Lower lobe of right lung (tissue), 2 donors: ENCODE data around the gene ITGA3. TPM values are rescaled to one million over a fixed set of nuclear protein-coding genes. Genes with fewer than 3 reads are reported as not detected.

ENCODE experiments used
- ATAC-seq, 2 donors: fragments of 200-7000 bp; cut with Tn5 transposase; one replicate each; pipeline ENCODE4 v1.9.1; 2020 to 2022; ENCODE audit warnings: mild to moderate bottlenecking in 2 of 2, moderate library complexity in 2 of 2
- DNase-seq: peaks from one replicate; pipeline ENCODE4 v3.0.0-alpha.2; 2020
- H3K27ac ChIP-seq: fragments of 200-600 bp; one replicate; pipeline ENCODE4 v1.8.0; 2022
- H3K27me3 ChIP-seq: fragments of 200-600 bp; one replicate; pipeline ENCODE4 v1.8.0; 2022; ENCODE audit warnings: low read depth
- H3K36me3 ChIP-seq: fragments of 200-600 bp; one replicate; pipeline ENCODE4 v1.8.0; 2022; ENCODE audit warnings: mild to moderate bottlenecking
- H3K4me1 ChIP-seq: fragments of 200-600 bp; one replicate; pipeline ENCODE4 v1.8.0; 2022
- H3K4me3 ChIP-seq: fragments of 200-600 bp; one replicate; pipeline ENCODE4 v1.8.0; 2022; ENCODE audit warnings: mild to moderate bottlenecking
- H3K9me3 ChIP-seq: fragments of 200-600 bp; one replicate; pipeline ENCODE4 v1.8.0; 2022
- intact Hi-C: fragments of 100-400 bp; cut with DNase I; formaldehyde crosslinking; loops from one replicate; pipeline ENCODE4 v1.11.0; 2022
- total RNA-seq: library from RNA; stranded (reverse); fragmentation: NEBNext Ultra II Directional; extraction: Animal tissue kit (Norgen Biotek cat#: 25700); gene quantifications from one replicate; pipeline ENCODE4 v1.2.1, GENCODE V29; 2021
- TF ChIP-seq, protein P1 (sequence below): fragments of 200-600 bp; IDR thresholded peaks from one replicate; pipeline ENCODE4 v1.8.0; 2022; ENCODE audit warnings: antibody characterized with exemption, mild to moderate bottlenecking
- donor health status: DM: no; HTN: yes; CAD: no; lungs with severe emphysema.

ITGA3 gene
- total RNA-seq, 1 donor from 2014 or later, result 162 TPM

DNA sequence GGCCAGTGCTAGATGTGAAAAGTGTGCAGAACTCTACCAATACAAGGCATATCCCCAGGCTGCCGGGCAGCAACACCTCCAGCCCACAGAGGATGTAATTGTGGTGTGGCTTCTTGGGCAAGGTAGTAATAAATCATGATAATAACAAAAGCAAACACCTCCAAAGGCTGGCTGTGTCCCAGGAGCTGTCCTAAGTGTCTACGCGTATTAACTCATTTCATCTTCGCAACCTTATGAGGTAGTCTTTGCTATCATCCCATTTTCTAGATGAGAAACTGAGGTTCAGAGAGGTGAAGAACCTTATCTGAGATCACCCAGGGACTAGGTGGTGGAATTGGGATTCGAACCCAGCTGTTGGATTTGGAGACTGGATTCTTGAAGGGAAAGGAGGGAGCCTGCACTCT, 44.6 kb downstream of the ITGA3 start:
- intact Hi-C loops, result no loop called here
- H3K9me3 ChIP-seq, result no peaks in the 10 kb centered on the region
- DNase-seq (peak; percentile 9), ATAC-seq (no peak)
- H3K4me3 ChIP-seq, result no peak overlapping the region
- no peak overlapping the region for H3K27ac ChIP-seq
- TF ChIP-seq, protein P1, sequence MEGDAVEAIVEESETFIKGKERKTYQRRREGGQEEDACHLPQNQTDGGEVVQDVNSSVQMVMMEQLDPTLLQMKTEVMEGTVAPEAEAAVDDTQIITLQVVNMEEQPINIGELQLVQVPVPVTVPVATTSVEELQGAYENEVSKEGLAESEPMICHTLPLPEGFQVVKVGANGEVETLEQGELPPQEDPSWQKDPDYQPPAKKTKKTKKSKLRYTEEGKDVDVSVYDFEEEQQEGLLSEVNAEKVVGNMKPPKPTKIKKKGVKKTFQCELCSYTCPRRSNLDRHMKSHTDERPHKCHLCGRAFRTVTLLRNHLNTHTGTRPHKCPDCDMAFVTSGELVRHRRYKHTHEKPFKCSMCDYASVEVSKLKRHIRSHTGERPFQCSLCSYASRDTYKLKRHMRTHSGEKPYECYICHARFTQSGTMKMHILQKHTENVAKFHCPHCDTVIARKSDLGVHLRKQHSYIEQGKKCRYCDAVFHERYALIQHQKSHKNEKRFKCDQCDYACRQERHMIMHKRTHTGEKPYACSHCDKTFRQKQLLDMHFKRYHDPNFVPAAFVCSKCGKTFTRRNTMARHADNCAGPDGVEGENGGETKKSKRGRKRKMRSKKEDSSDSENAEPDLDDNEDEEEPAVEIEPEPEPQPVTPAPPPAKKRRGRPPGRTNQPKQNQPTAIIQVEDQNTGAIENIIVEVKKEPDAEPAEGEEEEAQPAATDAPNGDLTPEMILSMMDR, result no peak
- H3K36me3 ChIP-seq, result peaks cover 44% of the 10 kb centered on the region
- no peaks in the 10 kb centered on the region for H3K27me3 ChIP-seq
- H3K4me1 ChIP-seq, result peaks cover 34% of the 10 kb centered on the region

DNA sequence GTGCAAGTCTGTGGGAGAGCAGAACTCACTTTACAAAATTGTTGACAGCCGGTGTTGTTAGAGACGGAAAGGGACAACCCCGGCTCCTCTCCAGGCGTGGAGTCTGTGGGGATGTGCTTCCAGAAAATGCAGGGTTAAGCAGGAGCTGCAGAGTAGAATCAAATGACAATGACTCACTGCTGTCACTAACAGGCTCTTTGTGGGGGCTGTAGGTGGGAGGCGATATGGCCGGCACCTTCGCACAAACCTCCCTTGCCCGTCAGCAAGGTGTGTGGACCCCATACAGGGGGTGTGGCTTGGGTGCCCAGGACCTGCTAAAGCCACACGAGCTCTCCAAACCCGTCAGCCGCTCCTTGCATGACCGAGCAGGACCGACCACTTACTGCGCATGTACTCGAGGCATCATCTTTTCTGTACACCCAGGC, 45.0 kb downstream of the ITGA3 start:
- peak; percentile 48 for DNase-seq
- H3K27me3 ChIP-seq, result no peaks in the 10 kb centered on the region
- peaks cover 49% of the 10 kb centered on the region for H3K36me3 ChIP-seq
- peaks cover 31% of the 10 kb centered on the region for H3K4me1 ChIP-seq
- ATAC-seq, result peak; percentile 13 to 22
- no peaks in the 10 kb centered on the region for H3K9me3 ChIP-seq
- TF ChIP-seq, protein P1, result no peak
- intact Hi-C loops, result no loop called here
- H3K4me3 ChIP-seq, result no peak overlapping the region
- no peak overlapping the region for H3K27ac ChIP-seq

DNA sequence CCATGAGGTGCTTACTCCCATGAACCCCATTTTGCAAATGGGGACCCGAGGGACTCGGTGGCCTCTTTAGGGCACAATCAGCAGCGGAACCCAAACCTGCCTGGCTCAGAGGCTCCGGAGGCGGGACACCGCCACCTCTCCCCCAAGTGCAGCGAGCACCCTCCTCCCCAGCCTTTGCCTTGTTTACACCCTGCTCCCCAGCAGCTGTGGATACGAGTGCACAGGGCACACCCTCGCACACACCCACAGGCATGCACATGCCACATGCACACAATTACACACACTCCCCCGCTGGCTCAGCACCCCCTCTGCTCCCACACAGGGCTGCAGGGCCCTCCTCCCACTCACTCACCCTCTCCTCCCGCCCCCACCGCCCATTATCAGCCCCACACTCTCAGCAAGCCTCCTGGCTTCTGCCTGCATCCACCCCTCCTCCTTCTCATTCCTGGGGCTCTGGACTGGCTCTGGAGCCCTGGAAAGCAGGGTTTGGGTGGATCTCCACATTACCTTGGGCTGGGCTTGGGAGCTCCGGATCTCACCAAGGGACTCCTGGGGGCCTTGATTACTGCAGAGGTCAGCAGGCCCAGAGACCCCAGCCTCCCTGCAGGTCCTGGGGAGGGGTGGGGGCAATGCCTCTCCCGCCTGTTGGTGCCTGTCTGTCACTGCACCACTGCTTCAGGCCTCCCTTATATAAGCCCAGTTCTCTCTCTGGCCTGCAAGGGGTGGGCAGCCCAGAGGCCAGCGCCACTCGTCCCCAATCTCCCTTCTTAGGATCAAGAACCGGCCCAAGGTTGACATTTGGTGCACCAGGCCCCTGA, 45.6 kb downstream of the ITGA3 start:
- Histone ChIP-seq H3K4me3 (no peak overlapping the region), H3K4me1 (peaks cover 25% of the 10 kb centered on the region), H3K36me3 (peaks cover 55% of the 10 kb centered on the region), H3K27ac (peak overlapping the region; percentile 64), H3K27me3 (no peaks in the 10 kb centered on the region), H3K9me3 (no peaks in the 10 kb centered on the region)
- TF ChIP-seq, protein P1, result no peak
- intact Hi-C loops, result no loop called here
- ATAC-seq, result peak; percentile 70 to 75
- peak; percentile 62 for DNase-seq

DNA sequence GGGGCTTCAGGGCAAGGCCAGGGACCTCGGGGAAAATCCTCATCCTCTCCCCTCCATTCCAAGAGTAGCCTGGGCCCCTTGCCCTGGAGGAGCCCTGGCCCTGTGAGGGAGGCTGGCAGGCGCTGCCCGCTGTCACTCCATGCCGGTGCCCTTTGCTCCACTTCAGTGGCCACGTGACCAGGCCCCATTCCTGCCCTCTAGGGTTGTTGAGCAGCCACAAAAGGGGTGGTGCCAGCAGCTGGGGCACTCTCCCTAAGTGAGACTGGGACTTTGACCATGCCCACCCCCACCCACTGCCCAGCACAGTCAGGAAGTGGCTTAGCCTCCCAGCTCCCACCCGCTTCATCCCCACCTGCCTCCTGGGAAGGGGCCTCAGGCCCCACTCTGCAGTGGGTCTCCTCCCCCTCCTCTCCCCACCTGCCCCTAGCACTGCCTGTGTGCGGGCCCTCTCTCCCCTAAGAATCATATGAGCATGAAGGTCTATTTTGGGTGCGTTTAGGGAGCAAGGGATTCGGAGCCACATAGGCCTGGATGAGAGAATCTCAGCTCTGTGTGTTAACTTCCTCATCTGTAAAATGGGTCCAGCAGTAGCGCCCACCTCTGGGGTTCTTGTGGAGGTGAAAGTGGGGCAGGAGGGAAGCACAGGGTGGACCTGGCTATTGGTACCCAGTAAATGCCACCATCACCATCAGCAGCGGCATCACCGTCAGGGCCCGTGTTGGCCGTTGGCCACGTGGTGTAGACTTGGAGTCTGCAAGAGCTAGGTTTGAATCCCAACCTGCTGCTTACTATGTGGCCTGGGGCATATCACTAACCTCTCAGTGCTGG, 46.5 kb downstream of the ITGA3 start:
- no peaks in the 10 kb centered on the region for H3K9me3 ChIP-seq
- no peak overlapping the region for H3K4me3 ChIP-seq
- ATAC-seq, result peak; percentile 84 to 88
- intact Hi-C loops, result no loop called here
- peaks cover 17% of the 10 kb centered on the region for H3K4me1 ChIP-seq
- H3K27me3 ChIP-seq, result no peaks in the 10 kb centered on the region
- H3K27ac ChIP-seq, result peak overlapping the region; percentile 64
- DNase-seq, result peak; percentile 89
- TF ChIP-seq, protein P1, result no peak
- H3K36me3 ChIP-seq, result peaks cover 62% of the 10 kb centered on the region

DNA sequence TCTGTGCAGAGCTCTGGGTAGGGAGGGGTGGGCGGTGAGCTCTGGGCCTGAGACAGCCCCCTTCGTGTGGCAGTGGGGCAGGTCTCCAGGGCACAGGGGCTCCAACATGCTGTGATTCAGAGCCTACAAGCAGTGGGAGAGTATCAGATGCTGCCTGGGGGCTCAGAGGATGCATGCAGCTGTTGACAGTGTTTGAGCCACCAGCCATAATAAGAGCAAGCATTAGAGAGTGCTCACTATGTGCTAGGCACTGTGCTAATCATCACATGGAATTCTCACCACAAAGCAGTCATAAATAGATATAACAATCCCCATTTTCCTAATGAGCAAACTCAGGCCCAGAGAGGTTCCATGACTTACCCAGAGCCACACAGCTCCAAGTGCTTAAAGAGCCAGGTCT, 47.3 kb downstream of the ITGA3 start:
- H3K36me3 ChIP-seq, result peaks cover 62% of the 10 kb centered on the region
- H3K4me3 ChIP-seq, result no peak overlapping the region
- ATAC-seq (no peak), DNase-seq (peak; percentile 22)
- no peak overlapping the region for H3K27ac ChIP-seq
- H3K4me1 ChIP-seq, result peaks cover 17% of the 10 kb centered on the region
- no peaks in the 10 kb centered on the region for H3K9me3 ChIP-seq
- intact Hi-C loops, result no loop called here
- TF ChIP-seq, protein P1, result no peak
- H3K27me3 ChIP-seq, result no peaks in the 10 kb centered on the region
